ENCODE results near the gene HSPA2. TPM values are rescaled to one million over a fixed set of nuclear protein-coding genes. Genes with fewer than 3 reads are reported as not detected.

HSPA2 gene
- total RNA-seq, 1 experiment from 2014 or later = 30.2 TPM

GRCh38 chr14:64502456-64502855 lies 38.1 kb upstream of the HSPA2 start (continued):
- no peak for TF ChIP-seq HMGXB4 (CRISPR knock-in tag; IDR thresholded peaks at IDR 0.05)
- TF ChIP-seq GABPB1 (CRISPR knock-in tag; IDR thresholded peaks at IDR 0.05) = no peak
- TF ChIP-seq AR (CRISPR knock-in tag; IDR thresholded peaks at IDR 0.05) = no peak

DNA sequence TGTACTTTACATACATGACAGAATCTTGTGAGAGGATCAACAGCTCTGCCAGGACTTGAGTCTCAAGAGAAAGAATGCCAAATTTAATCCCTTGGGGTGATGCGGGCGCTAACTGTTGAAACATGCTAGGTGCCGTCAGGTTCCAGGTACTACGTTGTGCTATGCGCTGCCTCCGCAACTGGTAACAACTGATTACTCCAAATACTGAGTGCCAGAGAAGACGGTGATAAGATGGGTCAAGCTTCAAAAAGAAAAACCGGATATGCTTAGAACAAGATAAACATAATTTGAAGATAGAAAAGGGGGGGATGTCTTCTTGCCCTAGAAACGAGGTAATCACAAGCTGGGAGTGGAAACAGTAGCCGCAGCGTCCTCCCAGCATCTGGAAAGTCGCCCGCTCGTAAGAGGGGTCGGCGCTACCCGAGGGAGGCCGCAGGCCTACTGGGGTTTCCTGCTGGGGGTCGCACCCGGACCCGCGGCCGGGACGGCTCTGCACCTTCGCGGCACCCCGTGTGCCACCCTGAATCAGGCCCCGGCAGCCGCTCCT lies 37.6 kb upstream of the HSPA2 start:
- no peak for ATAC-seq
- ChIA-PET CTCF (interaction anchor here (3.3 kb wide), 1 partner anchor 8 kb away, joined by 10 read pairs; no protein-coding TSS in a partner anchor), POLR2A (interaction anchor here (0.5 to 2.8 kb wide), 4 partner anchors 18 to 972 kb away, joined by 3 to 10 read pairs (median 4); partner anchors contain the start of genes HSPA2 and MTHFD1)
- peak overlapping the region; percentile 96 for H3K27ac Mint-ChIP-seq
- H3K9me3 Mint-ChIP-seq = no peaks in the 10 kb centered on the region
- no peak for DNase-seq (ENCODE audit: low spot score)
- peaks cover 44% of the 10 kb centered on the region for H3K4me1 Mint-ChIP-seq
- no peaks in the 10 kb centered on the region for H3K27me3 Mint-ChIP-seq (ENCODE audit: low read depth)
- H3K36me3 Mint-ChIP-seq = peaks cover 6% of the 10 kb centered on the region
- peak overlapping the region; percentile 81 for H3K4me3 Mint-ChIP-seq
- TF ChIP-seq AR (CRISPR knock-in tag; IDR thresholded peaks at IDR 0.05) = no peak
- no peak for TF ChIP-seq ZNF396 (CRISPR knock-in tag; IDR thresholded peaks at IDR 0.05; ENCODE audit: borderline replicate concordance)
- no peak for TF ChIP-seq IRF2 (CRISPR knock-in tag; IDR thresholded peaks at IDR 0.05; ENCODE audit: borderline replicate concordance, low read depth)
- no peak for TF ChIP-seq CREB1 (CRISPR knock-in tag; IDR thresholded peaks at IDR 0.05)
- TF ChIP-seq, protein P1, sequence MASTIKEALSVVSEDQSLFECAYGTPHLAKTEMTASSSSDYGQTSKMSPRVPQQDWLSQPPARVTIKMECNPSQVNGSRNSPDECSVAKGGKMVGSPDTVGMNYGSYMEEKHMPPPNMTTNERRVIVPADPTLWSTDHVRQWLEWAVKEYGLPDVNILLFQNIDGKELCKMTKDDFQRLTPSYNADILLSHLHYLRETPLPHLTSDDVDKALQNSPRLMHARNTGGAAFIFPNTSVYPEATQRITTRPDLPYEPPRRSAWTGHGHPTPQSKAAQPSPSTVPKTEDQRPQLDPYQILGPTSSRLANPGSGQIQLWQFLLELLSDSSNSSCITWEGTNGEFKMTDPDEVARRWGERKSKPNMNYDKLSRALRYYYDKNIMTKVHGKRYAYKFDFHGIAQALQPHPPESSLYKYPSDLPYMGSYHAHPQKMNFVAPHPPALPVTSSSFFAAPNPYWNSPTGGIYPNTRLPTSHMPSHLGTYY (CRISPR knock-in tag; IDR thresholded peaks at IDR 0.05) = no peak
- no peak for TF ChIP-seq CBFB (CRISPR knock-in tag; IDR thresholded peaks at IDR 0.05; ENCODE audit: low read depth)
- no peak for TF ChIP-seq E2F4 (CRISPR knock-in tag; IDR thresholded peaks at IDR 0.05; ENCODE audit: borderline replicate concordance, low read depth)
- TF ChIP-seq, protein P2, sequence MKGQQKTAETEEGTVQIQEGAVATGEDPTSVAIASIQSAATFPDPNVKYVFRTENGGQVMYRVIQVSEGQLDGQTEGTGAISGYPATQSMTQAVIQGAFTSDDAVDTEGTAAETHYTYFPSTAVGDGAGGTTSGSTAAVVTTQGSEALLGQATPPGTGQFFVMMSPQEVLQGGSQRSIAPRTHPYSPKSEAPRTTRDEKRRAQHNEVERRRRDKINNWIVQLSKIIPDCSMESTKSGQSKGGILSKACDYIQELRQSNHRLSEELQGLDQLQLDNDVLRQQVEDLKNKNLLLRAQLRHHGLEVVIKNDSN (CRISPR knock-in tag; IDR thresholded peaks at IDR 0.05) = no peak
- TF ChIP-seq ZBTB43 (CRISPR knock-in tag; IDR thresholded peaks at IDR 0.05) = no peak
- TF ChIP-seq, protein P3, sequence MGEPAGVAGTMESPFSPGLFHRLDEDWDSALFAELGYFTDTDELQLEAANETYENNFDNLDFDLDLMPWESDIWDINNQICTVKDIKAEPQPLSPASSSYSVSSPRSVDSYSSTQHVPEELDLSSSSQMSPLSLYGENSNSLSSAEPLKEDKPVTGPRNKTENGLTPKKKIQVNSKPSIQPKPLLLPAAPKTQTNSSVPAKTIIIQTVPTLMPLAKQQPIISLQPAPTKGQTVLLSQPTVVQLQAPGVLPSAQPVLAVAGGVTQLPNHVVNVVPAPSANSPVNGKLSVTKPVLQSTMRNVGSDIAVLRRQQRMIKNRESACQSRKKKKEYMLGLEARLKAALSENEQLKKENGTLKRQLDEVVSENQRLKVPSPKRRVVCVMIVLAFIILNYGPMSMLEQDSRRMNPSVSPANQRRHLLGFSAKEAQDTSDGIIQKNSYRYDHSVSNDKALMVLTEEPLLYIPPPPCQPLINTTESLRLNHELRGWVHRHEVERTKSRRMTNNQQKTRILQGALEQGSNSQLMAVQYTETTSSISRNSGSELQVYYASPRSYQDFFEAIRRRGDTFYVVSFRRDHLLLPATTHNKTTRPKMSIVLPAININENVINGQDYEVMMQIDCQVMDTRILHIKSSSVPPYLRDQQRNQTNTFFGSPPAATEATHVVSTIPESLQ (CRISPR knock-in tag; IDR thresholded peaks at IDR 0.05) = no peak
- no peak for TF ChIP-seq ZNF138 (CRISPR knock-in tag; conservative IDR thresholded peaks at IDR 0.05)
- no peak for TF ChIP-seq NR3C1 (CRISPR knock-in tag; conservative IDR thresholded peaks at IDR 0.05; ENCODE audit: low read depth)
- TF ChIP-seq ZBTB21 (CRISPR knock-in tag; IDR thresholded peaks at IDR 0.05; ENCODE audit: borderline replicate concordance) = no peak
- TF ChIP-seq, protein P4, sequence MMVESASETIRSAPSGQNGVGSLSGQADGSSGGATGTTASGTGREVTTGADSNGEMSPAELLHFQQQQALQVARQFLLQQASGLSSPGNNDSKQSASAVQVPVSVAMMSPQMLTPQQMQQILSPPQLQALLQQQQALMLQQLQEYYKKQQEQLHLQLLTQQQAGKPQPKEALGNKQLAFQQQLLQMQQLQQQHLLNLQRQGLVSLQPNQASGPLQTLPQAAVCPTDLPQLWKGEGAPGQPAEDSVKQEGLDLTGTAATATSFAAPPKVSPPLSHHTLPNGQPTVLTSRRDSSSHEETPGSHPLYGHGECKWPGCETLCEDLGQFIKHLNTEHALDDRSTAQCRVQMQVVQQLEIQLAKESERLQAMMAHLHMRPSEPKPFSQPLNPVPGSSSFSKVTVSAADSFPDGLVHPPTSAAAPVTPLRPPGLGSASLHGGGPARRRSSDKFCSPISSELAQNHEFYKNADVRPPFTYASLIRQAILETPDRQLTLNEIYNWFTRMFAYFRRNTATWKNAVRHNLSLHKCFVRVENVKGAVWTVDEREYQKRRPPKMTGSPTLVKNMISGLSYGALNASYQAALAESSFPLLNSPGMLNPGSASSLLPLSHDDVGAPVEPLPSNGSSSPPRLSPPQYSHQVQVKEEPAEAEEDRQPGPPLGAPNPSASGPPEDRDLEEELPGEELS (CRISPR knock-in tag; IDR thresholded peaks at IDR 0.05) = no peak
- no peak for TF ChIP-seq TEAD1 (CRISPR knock-in tag; IDR thresholded peaks at IDR 0.05)
